Stimulated activated CD8-positive, alpha-beta memory T cell treated with anti-CD3 and anti-CD28 coated beads, Interleukin-4, amount 100 ng/mL, for 4 hours (primary cell): ENCODE measurements around the gene TTF2.

ENCODE experiments used
- DNase-seq, 2 donors: peaks; one replicate each; pipeline ENCODE4 v3.0.0-alpha.2; 2020; ENCODE audit warnings: low read depth in 2 of 2, low spot score in 1 of 2

Gene TTF2

DNA sequence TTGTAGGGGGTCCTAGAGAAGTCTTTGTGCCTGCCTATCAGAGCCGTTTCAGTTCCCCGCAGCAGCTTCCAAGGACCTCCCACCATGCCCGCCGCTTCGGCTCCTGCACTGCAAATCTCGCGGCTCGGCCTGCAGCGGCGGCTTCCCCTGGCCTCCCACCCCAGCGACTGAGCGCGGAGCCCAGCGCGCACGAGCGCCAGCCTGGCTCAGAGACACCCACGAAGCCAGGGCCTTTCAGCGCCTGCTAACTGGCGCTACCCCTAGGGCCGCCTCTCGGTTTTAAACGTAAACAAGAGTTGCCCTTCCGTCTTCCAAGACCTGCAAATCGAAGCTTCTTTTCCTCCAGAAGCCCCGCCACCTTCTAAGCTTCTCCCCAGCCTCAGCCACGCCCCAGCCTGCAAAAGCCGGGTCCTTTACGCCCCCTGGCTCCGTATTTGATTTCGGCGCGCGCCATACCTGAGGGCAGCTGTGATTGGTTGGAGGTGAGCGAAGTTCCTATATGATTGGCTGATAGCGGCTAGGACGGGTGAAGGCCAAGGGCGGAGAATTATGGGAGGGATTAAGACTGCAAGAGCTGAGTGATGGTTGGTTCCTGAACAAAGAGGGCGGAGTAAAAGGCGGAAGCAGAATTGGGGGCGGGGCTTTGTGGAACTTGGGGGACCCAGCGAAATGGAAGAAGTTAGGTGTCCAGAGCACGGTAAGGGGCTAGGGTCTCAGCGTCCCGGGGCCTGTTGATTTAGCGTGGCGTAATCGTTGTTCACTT, at the start of gene TTF2:
Gene TTF2, plus strand, starts transcription at position 649 of the 763 bp plus-strand sequence. Its CDS starts 21 bp downstream, at position 670.
- peak; percentile 86 to 89 for DNase-seq

- DNase-seq = no peak
These were observed 48.8 kb upstream of the TTF2 start for GRCh38 chr1:117011334-117011733.

DNA sequence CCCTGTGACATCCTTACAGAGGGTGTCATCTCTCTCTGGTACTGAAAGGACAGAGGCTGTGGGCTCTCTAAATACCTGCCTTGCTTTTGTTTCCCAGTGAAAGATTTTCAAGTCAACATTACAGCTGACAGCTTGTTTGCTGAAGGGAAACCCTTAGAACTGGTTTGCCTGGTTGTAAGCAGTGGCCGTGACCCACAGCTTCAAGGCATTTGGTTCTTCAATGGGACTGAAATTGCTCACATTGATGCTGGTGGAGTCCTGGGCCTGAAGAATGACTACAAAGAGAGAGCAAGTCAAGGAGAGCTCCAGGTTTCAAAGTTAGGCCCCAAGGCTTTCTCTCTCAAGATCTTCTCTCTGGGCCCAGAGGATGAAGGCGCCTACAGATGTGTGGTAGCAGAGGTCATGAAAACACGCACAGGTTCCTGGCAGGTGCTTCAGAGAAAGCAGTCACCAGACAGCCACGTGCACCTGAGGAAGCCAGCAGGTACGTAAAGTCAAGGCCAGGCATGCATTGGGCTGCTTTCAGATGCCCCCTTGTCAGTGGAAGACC, 46.7 kb upstream of the TTF2 start:
- no peak for DNase-seq

- DNase-seq = no peak
These were observed 45.9 kb upstream of the TTF2 start for GRCh38 chr1:117014209-117014608.

DNA sequence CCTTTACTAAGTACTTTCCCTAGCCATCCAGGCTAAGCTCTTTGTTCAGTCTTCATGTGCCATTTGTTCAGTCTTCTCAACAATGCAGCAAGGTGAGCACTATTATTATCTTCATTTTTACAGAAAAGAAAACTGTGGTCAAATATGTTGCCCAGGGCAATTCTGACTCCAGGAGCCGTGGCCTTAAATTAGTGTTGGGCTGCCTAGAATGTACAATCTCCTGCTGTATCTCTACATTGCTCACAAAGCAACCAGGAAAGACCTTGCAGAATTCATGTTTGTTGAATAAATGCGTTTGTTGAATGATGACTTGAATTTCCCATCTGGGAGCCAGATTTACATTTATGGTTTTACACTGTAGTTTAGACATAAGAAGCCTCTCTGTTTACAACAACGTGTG, 44.4 kb upstream of the TTF2 start:
- DNase-seq = no peak

GRCh38 chr1:117017062-117017461, 43.1 kb upstream of the TTF2 start:
- no peak for DNase-seq

DNA sequence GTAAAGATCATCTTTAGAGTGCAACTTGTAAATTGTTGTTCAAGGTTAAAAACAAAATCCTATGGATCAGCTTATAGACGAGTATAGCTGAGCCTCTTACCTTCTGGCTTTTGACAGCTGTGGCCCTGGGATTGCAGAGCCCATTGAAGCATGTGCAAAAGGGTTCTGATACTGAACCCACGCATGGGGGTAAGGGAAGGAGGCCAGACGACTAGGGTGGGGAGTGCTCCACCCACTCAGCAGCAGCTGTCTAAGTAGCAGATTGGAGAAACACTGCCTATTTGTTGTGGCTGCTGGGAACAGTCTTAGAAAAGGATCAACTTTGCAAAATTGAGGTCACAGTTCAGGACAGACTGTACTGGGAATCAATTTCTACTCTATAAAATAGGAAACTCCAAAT, 42.5 kb upstream of the TTF2 start:
- no peak for DNase-seq

GRCh38 chr1:117020526-117021156, 39.5 kb upstream of the TTF2 start:
- no peak for DNase-seq

DNA sequence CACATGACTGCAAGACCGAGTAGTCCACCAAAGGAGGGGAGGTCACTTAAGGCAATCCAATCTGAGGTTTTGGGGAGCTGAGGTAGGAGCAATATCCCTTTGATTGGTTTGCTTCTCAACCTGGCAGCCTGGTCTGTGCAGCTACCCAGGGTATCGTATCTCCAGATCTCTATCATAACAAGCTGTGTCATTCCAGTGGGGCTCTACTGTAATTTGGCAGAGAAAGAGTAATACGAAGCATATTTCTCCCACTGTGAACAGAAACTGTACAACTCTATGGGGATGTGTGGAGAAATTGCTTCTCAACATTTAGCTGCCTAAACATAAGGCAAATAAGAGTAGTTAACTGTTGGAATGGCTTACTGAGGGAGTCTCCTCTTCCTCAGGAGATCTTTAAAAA, 38.0 kb upstream of the TTF2 start:
- DNase-seq = no peak

DNA sequence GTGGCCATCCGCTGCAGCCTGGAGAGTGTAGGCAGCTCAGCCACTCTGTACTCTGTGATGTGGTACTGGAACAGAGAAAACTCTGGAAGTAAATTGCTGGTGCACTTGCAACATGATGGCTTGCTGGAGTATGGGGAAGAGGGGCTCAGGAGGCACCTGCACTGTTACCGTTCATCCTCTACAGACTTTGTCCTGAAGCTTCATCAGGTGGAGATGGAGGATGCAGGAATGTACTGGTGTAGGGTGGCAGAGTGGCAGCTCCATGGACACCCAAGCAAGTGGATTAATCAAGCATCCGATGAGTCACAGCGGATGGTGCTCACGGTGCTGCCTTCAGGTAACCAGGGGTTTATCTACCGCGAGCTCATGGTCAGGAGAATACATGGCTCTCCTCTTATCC, 34.6 kb upstream of the TTF2 start:
- no peak for DNase-seq

DNA sequence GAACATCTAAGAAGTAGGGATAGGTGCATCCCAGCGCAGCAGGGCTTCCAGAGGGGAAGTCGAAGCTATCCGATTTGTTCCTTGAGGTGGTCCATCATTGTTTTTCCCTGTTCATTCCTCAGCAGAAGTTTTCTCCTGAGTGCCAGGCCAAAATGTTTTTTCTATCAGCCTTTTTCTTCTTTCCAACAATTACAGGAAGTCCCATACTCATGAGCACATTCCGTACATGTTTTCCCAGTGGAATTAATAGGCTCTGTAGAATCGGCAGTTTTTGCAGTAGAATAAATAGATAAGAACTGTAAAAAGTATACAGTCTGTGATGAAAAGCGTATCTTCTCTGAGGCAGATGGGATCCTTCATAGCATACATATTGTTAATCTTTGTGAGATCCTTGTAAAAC, 33.8 kb upstream of the TTF2 start:
- no peak for DNase-seq

DNA sequence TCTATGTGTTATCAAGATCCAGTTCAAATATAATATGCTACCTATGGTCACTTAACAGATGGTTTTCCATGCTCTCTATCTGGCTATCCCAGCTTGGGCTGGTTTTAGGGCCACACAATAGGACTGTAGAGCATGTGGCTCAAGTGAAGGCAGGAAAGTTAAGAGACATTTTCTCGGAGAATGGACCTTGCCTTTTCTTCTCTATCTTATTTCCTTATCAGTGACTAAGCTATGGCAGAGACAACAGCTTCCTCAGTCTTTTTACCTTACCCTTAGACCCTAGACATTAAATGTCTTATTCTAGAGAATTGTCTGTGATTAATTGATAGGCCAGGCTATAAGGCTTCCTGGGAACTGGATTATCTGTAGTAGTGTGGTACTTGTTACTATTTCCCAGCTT, 30.4 kb upstream of the TTF2 start:
- DNase-seq = no peak

- no peak for DNase-seq
These were observed 29.8 kb upstream of the TTF2 start for GRCh38 chr1:117030271-117030877.

DNA sequence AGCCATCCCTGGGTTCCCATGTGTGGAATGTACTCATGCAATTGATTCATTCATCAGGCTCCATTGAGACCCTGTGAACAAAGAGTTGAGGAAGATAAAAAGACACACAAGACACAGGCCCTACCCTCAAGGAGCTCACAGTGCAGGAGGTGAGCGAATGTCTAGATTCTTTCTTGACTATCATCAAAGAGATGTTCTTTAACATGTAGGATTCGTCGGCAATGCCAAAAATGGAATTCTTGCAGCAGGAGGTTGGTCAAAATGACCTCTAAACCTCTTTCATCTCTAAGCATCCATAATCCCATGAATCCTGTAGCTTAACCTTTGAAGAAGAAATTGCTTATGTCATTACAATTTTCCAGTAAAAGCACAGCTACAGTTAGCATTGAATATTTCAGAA, 27.9 kb upstream of the TTF2 start:
- DNase-seq = no peak

GRCh38 chr1:117032681-117033539, 27.2 kb upstream of the TTF2 start:
- no peak for DNase-seq

DNA sequence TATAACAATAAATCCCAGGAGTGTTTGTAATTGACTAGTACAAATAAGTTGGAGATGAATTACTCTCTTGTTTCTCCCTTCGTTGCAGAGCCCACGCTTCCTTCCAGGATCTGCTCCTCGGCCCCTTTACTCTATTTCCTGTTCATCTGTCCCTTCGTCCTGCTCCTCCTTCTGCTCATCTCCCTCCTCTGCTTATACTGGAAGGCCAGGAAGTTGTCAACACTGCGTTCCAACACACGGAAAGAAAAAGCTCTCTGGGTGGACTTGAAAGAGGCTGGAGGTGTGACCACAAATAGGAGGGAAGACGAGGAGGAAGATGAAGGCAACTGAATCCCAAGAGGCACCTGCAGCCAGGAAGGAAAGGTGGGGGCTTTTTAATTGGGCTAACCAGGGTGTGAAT, 26.4 kb upstream of the TTF2 start:
- no peak for DNase-seq

- no peak for DNase-seq
These were observed 25.3 kb upstream of the TTF2 start for GRCh38 chr1:117034791-117035290.

DNA sequence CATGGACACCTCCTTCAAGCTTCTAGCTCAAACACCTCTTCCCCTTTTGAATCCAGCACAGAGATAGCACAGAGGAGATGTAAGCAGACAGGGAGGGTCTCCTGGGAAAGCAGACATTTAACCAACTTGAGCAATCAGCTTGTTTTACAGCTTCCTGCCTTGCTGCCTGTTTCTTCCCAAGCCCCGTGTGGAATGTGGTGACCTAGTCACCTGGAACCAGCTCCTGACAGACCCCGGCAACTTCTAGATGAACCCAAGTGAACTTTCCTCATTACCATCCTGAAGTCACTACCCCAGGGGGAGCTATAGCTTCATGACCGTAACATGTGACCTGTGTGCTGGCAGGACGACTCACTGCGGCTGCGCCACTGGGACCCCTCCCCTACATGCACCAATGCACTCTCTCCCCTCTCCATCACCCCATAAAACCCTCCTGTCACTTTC, 24.1 kb upstream of the TTF2 start:
- DNase-seq = no peak

GRCh38 chr1:117037802-117038201, 22.3 kb upstream of the TTF2 start:
- no peak for DNase-seq

DNA sequence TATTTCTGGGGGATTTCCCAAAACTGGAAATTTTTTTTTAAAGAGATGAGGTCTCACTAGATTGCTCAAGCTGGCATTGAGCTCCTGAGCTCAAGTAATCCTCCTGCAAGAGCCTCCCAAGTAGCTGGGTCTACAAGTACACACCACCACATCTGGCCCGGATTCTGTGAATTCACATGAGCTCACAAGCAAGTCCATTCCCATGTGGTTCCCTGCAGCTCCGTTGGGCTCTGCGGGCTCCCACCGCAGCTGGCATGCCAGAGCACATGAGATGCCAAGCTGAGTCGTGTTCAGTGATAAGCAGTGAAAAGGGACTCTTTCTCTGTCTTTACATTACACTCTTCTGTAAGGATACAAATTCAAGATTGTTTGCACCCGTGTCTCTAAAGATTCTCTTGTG, 21.9 kb upstream of the TTF2 start:
- no peak for DNase-seq

DNA sequence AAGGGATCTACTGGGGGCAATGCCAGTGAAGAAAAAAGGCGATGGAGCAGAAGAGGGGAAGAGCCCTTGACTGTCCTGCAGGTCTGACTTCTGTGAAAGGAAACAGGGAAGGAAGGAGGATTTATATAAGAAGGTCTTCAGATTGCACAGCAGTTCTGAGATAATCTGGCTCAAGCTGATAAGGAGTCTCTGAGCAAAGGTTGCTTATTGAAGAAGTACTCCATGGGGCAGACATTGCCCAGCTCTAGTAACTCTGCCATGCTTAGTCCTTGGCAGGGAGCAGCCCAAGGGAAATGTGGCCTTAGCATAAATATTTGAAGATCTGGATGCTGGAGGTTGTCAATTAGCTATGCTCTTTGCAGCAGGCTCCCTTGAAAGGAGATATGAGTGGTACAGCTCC, 15.9 kb upstream of the TTF2 start:
- no peak for DNase-seq
